ENCODE data around the gene C12orf57. TPM values are rescaled to one million over a fixed set of nuclear protein-coding genes. Genes with fewer than 3 reads are reported as not detected.

C12orf57 gene
- total and polyA plus RNA-seq, 2 experiments from 2014 or later, result 204 to 262 TPM

- H4K20me1 ChIP-seq (replicated peaks; ENCODE audit: insufficient read depth), result no peaks in the 10 kb centered on the region
- H3K4me3 Mint-ChIP-seq, result no peak overlapping the region
- H2AFZ ChIP-seq, result no peak overlapping the region
- H3K4me1 ChIP-seq (ENCODE audit: insufficient read depth), result peaks cover 31% of the 10 kb centered on the region
- H3K9me2 ChIP-seq (ENCODE audit: insufficient read depth), result no peaks in the 10 kb centered on the region
- TF ChIP-seq ZNF331 (CRISPR knock-in tag; IDR thresholded peaks at IDR 0.05; ENCODE audit: low read depth) (no peak), POLR2AphosphoS5 (IDR thresholded peaks at IDR 0.05; ENCODE audit: low read depth) (no peak), CTCF (conservative IDR thresholded peaks at IDR 0.05; ENCODE audit: low read depth in 2 of 2) (no peak), JUNB (IDR thresholded peaks at IDR 0.05; ENCODE audit: unreplicated experiment) (no peak), REST (IDR thresholded peaks at IDR 0.05; ENCODE audit: unreplicated experiment) (no peak), CREB1 (CRISPR knock-in tag; IDR thresholded peaks at IDR 0.05; ENCODE audit: low read depth) (no peak), EZH2phosphoT487 (IDR thresholded peaks at IDR 0.05; ENCODE audit: unreplicated experiment) (no peak), EZH2 (IDR thresholded peaks at IDR 0.05; ENCODE audit: low read depth, unreplicated experiment) (no peak), ZNF114 (CRISPR knock-in tag; IDR thresholded peaks at IDR 0.05) (no peak), ZNF462 (CRISPR knock-in tag; IDR thresholded peaks at IDR 0.05) (no peak)
- peaks cover 13% of the 10 kb centered on the region for H3K79me2 ChIP-seq (replicated peaks; ENCODE audit: insufficient read depth)
- H3K27ac Mint-ChIP-seq, result no peak overlapping the region
- H3K36me3 Mint-ChIP-seq (ENCODE audit: low read depth), result peaks cover 3% of the 10 kb centered on the region
- H3F3A ChIP-seq (replicated peaks; ENCODE audit: low read depth), result peaks cover 18% of the 10 kb centered on the region
- H3K9me3 Mint-ChIP-seq, result no peaks in the 10 kb centered on the region
- ATAC-seq, result no peak
- no peaks in the 10 kb centered on the region for H3K27me3 ChIP-seq (ENCODE audit: insufficient read depth)
- peaks cover 15% of the 10 kb centered on the region for H3K27me3 Mint-ChIP-seq (ENCODE audit: insufficient read depth, low read depth, poor library complexity)
- DNase-seq (ENCODE audit: low spot score), result no peak
- H3K4me2 ChIP-seq, result no peak overlapping the region
- H3K4me3 ChIP-seq, result no peak overlapping the region
- no peaks in the 10 kb centered on the region for H3K36me3 ChIP-seq (ENCODE audit: insufficient read depth)
- H3K27ac ChIP-seq (ENCODE audit: low read depth), result no peak overlapping the region
- H3K4me1 Mint-ChIP-seq, result peaks cover 31% of the 10 kb centered on the region
These were observed 15.4 kb downstream of the C12orf57 start for GRCh38 chr12:6959058-6959804.
